HepG2 (cell line): ENCODE measurements around the gene HES1. TPM values are rescaled to one million over a fixed set of nuclear protein-coding genes. Genes with fewer than 3 reads are reported as not detected.

Experiments
- AHR ChIP-seq: IDR thresholded peaks from 2 replicates; pipeline ENCODE4 v1.6.1; 2018; ENCODE audit warnings: missing genetic modification reagents, missing compliant biosample characterization
- BATF2 ChIP-seq: sonication (generic); formaldehyde crosslinking; IDR thresholded peaks from 2 replicates; pipeline ENCODE4 v1.8.0; 2022; ENCODE audit warnings: mild to moderate bottlenecking, missing genetic modification reagents, moderate library complexity
- BCL6 ChIP-seq: IDR thresholded peaks from 2 replicates; pipeline ENCODE4 v1.6.1; 2016; ENCODE audit warnings: missing genetic modification reagents, missing compliant biosample characterization
- CCAR2 ChIP-seq: fragments of 200-400 bp; formaldehyde crosslinking; optimal IDR thresholded peaks from 2 replicates; pipeline ENCODE3; 2018; ENCODE audit warnings: low read depth, mild to moderate bottlenecking, low read length, moderate library complexity
- FOXP4 ChIP-seq: sonication (generic); formaldehyde crosslinking; IDR thresholded peaks from 2 replicates; pipeline ENCODE4 v1.4.0; 2020; ENCODE audit warnings: missing genetic modification reagents
- IRX3 ChIP-seq: sonication (generic); formaldehyde crosslinking; IDR thresholded peaks from 2 replicates; pipeline ENCODE4 v1.8.1; 2023; ENCODE audit warnings: mild to moderate bottlenecking, low read depth, missing genetic modification reagents, borderline replicate concordance
- KAT7 ChIP-seq: IDR thresholded peaks from 2 replicates; pipeline ENCODE4 v1.6.1; 2018; ENCODE audit warnings: borderline replicate concordance, missing compliant biosample characterization
- KDM1A ChIP-seq: IDR thresholded peaks from 2 replicates; pipeline ENCODE4 v1.6.1; 2016; ENCODE audit warnings: missing compliant biosample characterization
- MTERF4 ChIP-seq: sonication (generic); formaldehyde crosslinking; IDR thresholded peaks from 2 replicates; pipeline ENCODE4 v1.8.0; 2023; ENCODE audit warnings: mild to moderate bottlenecking, missing genetic modification reagents
- PRPF4 ChIP-seq: fragments of 200-400 bp; formaldehyde crosslinking; IDR thresholded peaks from 2 replicates; pipeline ENCODE4 v1.6.1; 2016; ENCODE audit warnings: low read length, low read depth; ENCODE audit not compliant: poor library complexity, severe bottlenecking
- RFXAP ChIP-seq: sonication (generic); formaldehyde crosslinking; IDR thresholded peaks from 2 replicates; pipeline ENCODE4 v1.4.0; 2020; ENCODE audit warnings: missing genetic modification reagents, borderline replicate concordance
- SYNCRIP ChIP-seq: fragments of 200-400 bp; formaldehyde crosslinking; IDR thresholded peaks from 2 replicates; pipeline ENCODE4 v1.6.1; 2018; ENCODE audit warnings: mild to moderate bottlenecking, low read depth, low read length; ENCODE audit not compliant: insufficient read depth
- TARDBP ChIP-seq: sonication (generic); formaldehyde crosslinking; IDR thresholded peaks from 2 replicates; pipeline ENCODE4 v1.8.0; 2022; ENCODE audit warnings: mild to moderate bottlenecking, missing genetic modification reagents
- TBP ChIP-seq: sonication (generic); formaldehyde crosslinking; IDR thresholded peaks from 2 replicates; pipeline ENCODE4 v1.5.0; 2020; ENCODE audit warnings: missing genetic modification reagents
- TGIF2 ChIP-seq: IDR thresholded peaks from 2 replicates; pipeline ENCODE4 v1.6.1; 2016; ENCODE audit warnings: control low read depth, missing compliant biosample characterization
- ZEB1 ChIP-seq: IDR thresholded peaks from 2 replicates; pipeline ENCODE4 v1.6.1; 2012; ENCODE audit warnings: mild to moderate bottlenecking, low read depth, inconsistent platforms; ENCODE audit not compliant: insufficient replicate concordance
- ZNF33A ChIP-seq: sonication (generic); formaldehyde crosslinking; IDR thresholded peaks from 2 replicates; pipeline ENCODE4 v1.5.1; 2020; ENCODE audit warnings: missing genetic modification reagents, mild to moderate bottlenecking, moderate library complexity, borderline replicate concordance
- ZNF639 ChIP-seq: conservative IDR thresholded peaks from 2 replicates; pipeline ENCODE4 v1.6.1; 2018; ENCODE audit warnings: missing genetic modification reagents
- ZNF703 ChIP-seq: sonication (generic); formaldehyde crosslinking; IDR thresholded peaks from 2 replicates; pipeline ENCODE4 v1.5.1; 2020; ENCODE audit warnings: missing genetic modification reagents, mild to moderate bottlenecking, moderate library complexity, borderline replicate concordance
- ZSCAN12 ChIP-seq: sonication (generic); formaldehyde crosslinking; IDR thresholded peaks from 2 replicates; pipeline ENCODE4 v1.9.0; 2021; ENCODE audit warnings: mild to moderate bottlenecking, missing genetic modification reagents
- polyA plus RNA-seq, 8 experiments: library from polyadenylated mRNA; depleted of rRNA in 3 of 8; stranded (reverse) in 7 of 8; unstranded in 1 of 8; fragments of >200 nt; fragmentation: Illumina TruSeq in 4 of 8; extraction: Trizol in 4 of 8; gene quantifications; 2 replicates each; pipeline versions ENCODE4 v1.2.1 to v1.2.3, GENCODE V29; 2011 to 2016; ENCODE audit warnings: low read depth in 4 of 8, missing spikeins in 1 of 8, mixed read lengths in 1 of 8; ENCODE audit not compliant: insufficient read depth in 1 of 8
- total RNA-seq, 5 experiments: library from RNA; depleted of rRNA; stranded (reverse); fragments of >200 nt; fragmentation: Illumina TruSeq; extraction: Trizol; gene quantifications; 2 replicates each; pipeline ENCODE4 v1.2.3, GENCODE V29; 2016; ENCODE audit warnings: low read depth in 1 of 5

HES1 gene
- total and polyA plus RNA-seq, 2 of the 13 experiments (the other 11 are each of a cell fraction or from before 2014, with no cell fraction given): 15.4 to 19.8 TPM

- no peak for TF ChIP-seq RFXAP (CRISPR knock-in tag)
- no peak for TF ChIP-seq ZNF703
- TF ChIP-seq ZSCAN12 (CRISPR knock-in tag): no peak
- no peak for TF ChIP-seq ZNF639 (CRISPR knock-in tag)
- no peak for TF ChIP-seq AHR (CRISPR knock-in tag)
- TF ChIP-seq MTERF4 (CRISPR knock-in tag): no peak
- peak; percentile 18; the same call in 1 of the 2 replicates for TF ChIP-seq TGIF2
- TF ChIP-seq BATF2 (CRISPR knock-in tag): no peak
- TF ChIP-seq FOXP4 (CRISPR knock-in tag): peak; percentile 79
- no peak; the same call in 1 of the 2 replicates for TF ChIP-seq ZNF33A (CRISPR knock-in tag)
- TF ChIP-seq TARDBP (CRISPR knock-in tag): peak; percentile 37; the same call in 1 of the 2 replicates
- no peak for TF ChIP-seq SYNCRIP
- TF ChIP-seq IRX3 (CRISPR knock-in tag): no peak
- TF ChIP-seq KDM1A (CRISPR knock-in tag): peak; percentile 57; the same call in 1 of the 2 replicates
- TF ChIP-seq PRPF4: no peak
- TF ChIP-seq ZEB1: peak; percentile 33
- TF ChIP-seq BCL6: peak; percentile 67
- TF ChIP-seq CCAR2: no peak
- TF ChIP-seq KAT7 (CRISPR knock-in tag): no peak
- no peak for TF ChIP-seq TBP (CRISPR knock-in tag)
Measured at GRCh38 chr3:194101592-194102432, 34.1 kb upstream of the HES1 start (continued).
